GM19043 (cell line): Measurements from ENCODE around the gene FARP1.
"Not testable (repeated sequence)": the region's sequence is repeated elsewhere in the genome, so short reads cannot be mapped to it uniquely, and the experiment has no call there.

Source experiments
- ATAC-seq: cut with Tn5 transposase; IDR thresholded peaks from one replicate; pipeline ENCODE4 v1.9.1; 2021; ENCODE audit warnings: low read depth; ENCODE audit not compliant: unreplicated experiment

FARP1 gene

DNA sequence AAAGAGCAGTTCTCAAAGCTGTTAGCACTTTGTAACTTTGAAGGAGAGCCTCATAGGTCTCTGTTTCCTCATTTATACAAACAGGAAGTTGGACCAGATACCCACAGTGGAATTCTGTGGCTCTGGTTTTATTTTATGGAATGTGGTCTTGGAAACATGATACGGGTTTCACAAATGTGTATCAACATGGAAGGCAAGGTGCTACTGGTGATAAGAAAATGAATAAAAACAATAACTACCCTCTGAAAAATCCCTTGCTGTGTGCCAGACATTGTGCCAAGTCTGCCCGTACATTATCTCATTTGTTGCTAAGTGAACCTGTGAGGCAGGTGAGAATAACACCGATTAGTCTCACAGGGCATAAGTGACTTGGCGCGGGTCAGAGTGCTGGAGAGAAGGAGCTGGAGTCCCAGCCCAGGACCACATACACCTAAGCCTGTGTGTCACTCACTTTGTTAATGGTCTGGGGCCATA, 79.2 kb downstream of the FARP1 start:
- ATAC-seq, result no peak

DNA sequence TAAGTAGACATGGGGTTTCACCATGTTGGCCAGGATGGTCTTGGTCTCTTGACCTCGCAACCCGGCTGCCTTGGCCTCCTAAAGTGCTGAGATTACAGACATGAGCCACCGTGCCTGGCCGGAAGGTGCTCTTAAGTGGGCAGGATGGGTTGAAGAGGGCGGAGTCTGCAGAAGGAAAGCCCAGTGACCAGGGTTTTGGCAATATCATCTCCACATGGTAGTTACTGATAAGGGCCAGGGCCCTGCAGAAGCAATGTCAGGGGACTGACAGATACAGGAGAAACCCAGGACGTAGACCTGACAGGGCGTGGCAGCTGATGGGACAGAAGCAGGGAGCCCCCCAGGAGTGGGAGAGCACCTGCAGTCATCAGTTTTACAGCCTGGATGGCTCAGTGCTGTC, 79.9 kb downstream of the FARP1 start:
- no peak for ATAC-seq

DNA sequence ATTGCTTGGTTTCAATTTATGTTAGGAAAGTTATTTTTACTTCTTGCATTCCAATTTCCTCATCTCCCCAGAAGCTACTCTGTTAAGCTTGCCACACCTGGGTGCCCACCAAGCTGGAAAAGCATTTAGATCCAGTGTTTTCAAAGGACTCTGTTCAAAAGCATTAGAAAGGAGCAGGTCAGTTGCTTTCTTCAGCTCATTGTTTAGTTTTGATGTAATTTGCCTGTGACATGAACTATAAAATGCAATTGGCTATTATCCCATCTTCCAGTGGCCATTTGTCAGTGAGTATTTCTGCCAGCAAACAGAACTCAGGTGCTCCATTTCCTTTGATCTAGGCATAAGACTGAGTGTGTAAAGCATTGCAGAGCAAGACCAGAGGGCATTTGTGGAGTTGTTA, 80.8 kb downstream of the FARP1 start:
- ATAC-seq, result no peak

DNA sequence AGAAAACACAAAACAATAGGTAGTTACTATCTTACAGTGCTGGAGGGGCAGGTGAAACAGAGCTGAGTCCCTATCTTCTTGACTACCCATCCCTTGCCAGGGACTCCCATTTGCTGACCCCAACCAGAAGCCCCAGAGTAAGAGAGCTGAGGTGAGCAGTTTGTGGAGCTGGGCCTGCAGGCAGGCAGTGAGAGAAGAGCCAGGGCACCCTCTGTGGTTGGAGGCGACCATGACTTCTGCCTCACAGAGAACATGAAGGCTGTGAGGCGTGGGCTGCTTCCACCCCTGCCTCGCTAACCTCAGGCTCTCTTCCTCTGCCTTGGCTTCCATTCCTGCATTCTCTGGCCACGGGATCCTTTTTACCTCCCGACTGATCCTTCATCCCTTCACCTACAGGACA, 81.7 kb downstream of the FARP1 start:
- ATAC-seq, result no peak

DNA sequence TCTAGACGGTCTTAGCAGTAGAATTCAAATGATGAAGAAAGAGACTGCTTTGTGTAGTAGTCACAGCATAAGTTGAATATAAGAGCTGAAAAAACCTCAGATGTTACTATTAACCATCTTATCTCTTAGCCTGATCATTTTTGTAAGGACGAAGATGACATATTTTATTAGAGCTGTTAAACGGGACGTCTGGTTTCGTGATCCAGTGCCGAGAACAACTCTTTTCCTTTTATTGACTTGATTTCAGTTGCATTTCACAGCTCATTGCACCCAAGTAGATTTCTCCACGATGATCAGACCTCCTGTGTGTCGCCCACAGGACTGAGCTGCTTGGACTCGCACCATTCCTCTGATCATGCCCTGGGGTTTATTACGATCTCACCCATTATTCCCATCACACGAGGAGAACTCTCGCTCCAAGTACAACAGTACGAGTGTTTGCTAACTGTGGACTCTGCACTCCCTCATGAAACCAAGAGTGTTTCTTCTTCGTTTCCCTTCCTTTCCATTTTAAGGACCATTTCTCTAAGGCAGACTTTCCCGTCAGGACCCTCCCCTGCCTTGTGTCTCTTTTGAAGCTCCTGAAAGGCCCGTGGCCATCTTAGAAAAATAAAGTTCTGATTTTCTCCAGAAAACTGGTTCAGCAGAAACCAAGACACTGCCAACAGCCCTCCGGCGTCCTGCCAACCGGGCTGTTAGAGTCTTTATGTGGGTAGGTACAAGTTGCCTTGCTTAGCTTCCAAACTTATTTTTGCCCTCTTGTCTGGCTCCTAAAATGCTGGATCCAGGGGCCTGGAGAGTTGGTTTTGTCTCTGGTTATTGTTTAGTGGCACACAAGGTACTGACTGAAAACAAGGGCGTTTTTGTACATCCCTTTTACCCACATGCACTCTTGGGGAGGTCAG, 82.4 kb downstream of the FARP1 start:
- ATAC-seq, result no peak

DNA sequence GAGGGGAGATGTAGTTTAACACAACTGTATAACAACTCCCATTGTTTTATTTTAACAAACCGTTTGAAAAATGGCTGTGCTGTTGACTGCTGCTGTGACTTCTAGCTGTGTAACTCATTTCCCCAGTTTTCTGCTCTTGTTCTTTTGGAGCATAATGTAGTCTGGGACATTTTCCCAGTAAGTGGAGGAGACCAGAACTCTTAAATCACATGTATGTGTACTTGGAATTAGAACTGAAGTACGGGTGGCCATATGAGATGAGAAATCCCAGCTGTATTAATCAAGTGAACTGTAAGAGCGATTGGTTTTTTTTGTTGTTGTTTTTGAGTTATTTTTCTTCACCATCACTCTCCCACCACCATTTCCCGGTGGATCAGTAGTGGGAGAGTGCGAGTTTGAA, 83.6 kb downstream of the FARP1 start:
- no peak for ATAC-seq

DNA sequence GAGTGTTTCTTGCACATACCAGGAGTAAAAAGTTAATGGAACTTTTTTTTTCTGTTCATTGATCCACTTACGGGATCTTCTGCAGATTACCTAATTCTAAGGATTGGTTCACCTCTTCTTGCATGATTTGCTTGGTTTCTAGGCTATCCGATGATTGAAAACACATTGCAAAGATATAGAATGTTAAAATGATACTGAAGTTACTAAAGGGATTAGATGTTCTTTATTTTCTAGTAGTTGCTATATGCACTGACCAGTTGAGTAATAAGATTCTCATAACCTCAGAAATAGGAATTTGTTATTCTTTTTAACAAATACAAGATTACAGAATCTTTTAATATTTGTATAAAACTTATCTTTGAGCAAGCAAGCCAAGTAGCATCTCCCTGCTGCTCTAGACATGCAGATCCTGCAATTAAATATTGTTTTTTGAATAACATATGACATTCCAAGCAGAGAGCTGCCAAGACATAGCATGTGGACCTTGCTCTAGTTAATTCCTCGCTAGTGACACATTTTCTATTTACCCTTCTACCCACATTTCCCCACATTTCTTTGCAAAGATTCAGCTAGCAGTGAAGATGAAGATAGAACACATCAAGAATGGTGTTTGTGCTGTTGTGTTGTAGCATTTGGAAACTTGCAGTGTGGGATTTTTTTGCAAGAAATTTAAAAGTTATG, 85.9 kb downstream of the FARP1 start:
- no peak for ATAC-seq

DNA sequence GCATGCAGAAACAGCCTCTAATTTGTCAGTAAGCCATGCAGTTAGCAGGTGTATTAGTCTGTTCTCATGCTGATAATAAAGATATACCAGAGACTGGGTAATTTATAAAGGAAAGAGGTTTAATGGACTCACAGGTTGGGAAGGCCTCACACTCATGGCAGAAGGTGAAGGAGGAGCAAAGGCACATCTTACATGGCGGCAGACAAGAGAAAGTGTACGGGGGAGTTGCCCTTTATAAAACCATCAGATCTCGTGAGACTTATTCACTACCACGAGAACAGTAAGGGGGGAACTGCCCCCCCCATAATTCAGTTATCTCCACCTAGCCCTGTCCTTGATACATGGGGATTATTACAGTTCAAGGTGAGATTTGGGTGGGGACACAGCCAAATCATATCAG, 87.9 kb downstream of the FARP1 start:
- not testable (repeated sequence) for ATAC-seq

DNA sequence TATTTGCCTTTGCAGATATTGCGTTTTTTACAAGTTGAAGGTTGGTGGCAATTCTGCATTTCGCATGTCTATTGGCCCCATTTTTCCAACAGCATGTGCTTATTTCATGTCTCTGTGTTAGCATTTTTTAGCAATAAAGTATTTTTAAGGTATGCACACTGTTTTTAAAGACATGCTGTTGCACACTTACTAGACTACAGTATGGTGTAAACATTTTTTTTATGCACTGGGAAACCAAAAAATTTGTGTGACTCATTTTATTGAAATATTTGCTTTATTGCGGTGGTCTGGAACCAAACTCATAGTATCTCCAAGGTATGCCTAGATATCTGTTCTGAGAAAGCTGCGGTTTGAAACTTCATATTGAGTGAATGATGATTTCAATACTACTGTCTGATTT, 89.6 kb downstream of the FARP1 start:
- no peak for ATAC-seq

DNA sequence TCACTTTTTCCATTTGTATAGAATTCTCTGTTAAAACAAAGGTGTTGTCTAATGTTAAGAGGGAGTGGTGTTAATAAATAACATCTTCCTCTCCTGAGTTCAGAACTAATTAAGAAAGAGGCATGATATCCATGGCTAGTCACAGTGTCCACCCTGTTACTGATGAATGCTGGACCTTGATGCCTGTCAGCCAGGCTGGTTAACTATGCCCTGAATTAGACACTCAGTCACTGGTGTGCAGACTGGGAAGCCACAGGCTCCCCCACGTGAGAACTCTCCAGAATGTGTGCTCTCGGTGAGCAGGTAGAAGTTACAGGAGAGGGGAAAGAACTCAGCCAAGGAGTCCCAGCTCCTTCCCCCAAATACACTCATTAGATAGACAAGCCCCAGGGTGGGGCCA, 90.2 kb downstream of the FARP1 start:
- ATAC-seq, result no peak

DNA sequence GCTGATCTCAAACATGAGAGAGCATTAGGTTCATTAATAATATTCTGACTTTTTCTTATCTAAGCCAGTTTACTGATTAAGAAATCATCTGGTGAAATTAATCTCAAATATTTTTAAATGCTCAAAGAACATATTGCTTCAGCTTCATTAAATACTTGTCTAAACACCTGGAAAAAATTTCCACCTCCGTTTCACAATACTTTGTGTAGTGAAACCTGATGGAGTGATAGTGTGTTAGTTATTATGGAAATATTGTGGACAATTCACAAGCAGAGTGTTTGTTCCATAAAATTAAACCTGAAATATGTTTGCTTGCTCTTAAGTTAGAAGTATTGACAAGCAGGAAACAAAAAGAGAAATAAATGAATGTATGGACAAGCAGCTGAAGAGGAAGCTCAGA, 91.5 kb downstream of the FARP1 start:
- no peak for ATAC-seq

DNA sequence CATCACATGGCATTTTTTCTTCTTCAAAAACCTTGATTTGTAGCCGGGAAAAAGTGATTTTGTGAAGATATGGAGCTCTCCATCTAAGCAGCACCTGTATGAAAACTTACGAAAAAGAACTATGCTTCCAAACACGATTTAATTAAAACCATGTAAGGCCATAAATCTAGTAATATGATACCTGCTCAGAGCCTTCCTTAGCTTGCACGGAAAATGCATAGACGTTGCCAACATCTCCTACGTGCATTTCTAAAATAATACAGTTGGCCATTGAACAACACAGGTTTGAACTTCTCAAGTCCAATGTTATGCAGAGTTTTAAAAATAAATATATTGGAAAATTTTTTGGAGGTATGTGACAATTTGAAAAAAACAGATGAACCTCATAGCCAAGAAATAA, 93.3 kb downstream of the FARP1 start:
- ATAC-seq, result no peak

DNA sequence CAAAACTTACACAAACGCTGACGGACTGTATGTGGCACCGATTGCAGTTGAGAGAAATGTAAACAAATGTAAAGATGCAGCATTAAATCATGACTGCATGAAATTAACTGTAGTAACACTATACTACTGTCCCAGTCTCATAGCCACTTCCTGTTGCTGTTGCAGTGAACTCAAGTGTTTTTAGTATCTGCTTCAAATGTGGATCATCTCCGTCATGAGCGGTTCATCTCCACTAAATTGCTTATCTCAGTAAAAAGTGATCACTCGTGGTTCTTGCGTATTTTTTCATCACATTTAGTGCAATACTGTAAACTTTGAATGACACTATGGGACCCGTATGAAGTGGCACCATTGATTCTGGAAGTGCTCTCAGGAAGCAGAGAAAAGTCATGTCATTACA, 94.4 kb downstream of the FARP1 start:
- no peak for ATAC-seq

DNA sequence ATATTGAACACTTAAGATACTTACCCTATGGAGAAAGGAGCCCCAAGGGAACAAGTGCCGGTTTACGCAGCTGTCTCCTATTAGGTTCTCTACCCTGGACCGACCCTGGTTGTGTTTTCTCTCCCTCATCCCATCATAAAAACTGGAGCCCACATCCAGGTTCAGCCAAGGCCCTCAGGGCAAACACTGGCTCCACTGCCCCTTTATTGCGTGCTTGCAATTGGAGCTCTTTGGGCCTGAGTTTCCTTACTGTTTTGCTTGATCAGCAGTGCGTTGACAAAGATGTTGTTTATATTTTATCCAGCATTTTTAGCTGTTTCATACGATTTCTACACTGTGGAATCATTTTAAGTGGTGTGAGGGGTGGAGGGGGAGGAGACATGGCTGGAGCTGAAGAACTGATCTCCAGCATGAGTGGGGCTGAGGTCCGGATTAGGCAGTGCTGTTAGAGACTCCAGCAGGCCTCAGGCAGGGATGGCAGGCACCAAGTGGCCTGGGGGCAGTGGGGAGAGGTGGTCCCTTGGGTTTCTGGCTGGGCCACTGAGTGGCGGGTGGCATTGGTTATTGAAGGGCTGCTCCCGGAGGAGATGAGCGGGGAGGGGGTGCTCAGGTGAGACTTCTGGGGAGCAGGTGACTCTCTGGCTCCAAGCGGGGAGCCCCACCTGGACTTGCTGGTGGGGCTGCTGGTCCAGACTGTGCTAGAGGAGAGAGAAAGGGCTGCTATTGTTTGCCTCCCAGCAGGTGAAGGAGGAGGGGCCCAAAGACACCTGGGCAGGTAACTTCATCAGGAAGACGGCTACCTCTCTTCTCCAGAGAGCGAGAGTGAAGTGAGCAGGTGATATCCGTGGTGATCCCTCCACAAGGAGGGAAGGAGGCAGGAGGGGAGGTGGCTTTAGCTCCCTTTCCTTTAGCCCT, 96.5 kb downstream of the FARP1 start:
- ATAC-seq, result no peak

DNA sequence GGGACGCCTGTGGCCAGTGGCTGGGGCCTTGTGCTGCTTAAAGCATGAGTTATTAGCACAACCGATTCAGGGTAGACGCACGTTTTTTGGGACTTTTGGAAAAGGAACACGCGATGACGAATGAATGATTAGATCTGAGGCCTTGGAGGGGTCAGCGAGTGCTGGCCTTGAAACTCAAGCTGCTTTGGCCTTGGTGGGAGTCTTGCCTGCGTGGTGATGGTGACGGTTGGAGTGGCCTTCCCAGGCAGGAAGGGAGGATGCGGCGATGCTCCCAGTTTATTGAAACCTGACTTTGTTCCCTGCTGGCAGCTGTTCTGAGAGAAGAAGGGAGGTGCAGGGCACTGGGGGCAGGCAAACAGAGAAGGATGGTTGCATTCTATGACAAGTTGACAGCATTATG, 97.2 kb downstream of the FARP1 start:
- no peak for ATAC-seq

DNA sequence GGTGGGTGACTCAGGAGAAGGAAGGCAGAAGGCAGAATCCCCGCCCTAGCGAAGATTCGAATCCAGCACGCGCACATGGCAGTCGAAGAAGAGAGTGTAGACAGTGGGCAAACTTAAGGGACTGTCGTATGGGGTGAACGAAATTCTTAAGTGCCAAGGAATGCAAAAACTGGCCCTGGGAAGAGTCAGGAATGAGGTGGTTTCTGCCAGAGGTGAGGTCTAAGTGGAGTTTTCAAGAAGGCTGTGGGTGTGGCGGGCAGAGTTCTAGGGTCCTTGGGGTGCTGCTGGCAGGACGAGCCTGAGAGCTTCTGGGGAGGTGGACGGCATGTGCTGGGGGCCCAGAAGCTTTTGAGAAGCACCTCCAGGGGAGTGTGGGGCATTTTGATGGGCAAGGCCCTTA, 98.1 kb downstream of the FARP1 start:
- no peak for ATAC-seq

DNA sequence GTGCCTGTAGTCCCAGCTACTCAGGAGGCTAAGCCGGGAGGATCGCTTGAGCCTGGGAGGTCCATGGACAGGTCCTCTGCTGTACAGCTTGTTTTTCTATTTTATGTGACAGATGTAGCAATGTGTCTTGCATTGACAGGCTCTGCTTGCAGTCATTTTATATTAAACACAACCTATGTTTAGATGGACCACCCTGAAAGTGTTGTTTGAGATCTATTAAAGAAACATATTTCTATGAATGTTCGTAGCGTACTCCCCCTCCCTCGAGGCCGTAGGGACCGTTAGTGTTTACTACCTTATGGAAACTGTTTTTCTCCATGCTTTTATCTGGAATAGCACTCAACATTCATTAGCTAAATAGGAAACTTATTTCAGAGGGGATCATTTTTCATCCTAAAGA, 99.1 kb downstream of the FARP1 start:
- no peak for ATAC-seq

DNA sequence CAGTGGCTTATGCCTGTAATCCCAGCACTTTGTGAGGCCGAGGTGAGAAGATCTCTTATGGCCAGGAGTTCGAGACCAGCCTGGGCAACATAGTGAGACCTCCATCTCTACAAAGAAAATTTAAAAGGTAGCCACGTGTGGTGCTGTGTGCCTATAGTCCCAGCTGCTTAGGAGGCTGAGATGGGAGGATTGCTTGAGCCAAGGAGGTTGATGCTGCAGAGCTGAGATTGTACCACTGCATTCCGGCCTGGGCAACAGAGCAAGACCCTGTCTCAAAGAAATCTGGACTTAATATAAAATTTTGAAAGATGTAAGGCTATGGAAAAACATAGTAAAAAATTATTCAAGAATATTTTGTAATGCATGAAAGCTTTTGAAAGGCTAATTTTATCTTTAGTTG, 99.5 kb downstream of the FARP1 start:
- no peak for ATAC-seq

DNA sequence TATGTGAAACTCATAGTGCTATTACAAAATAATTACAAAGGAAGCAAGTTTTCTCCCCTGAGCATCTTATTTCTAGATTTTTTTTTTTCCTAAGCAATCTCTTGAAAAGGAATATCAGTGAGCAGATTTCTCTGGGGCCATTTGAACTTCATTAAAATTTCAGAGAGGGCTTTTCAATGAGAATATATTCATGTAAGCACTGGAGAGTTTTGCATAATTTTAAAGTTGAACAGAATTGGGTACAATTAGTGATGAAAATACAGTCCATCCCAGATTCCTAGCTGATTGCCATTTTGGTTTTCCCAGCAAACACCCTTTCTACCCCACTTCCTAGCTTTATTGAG, 101.0 kb downstream of the FARP1 start:
- no peak for ATAC-seq

DNA sequence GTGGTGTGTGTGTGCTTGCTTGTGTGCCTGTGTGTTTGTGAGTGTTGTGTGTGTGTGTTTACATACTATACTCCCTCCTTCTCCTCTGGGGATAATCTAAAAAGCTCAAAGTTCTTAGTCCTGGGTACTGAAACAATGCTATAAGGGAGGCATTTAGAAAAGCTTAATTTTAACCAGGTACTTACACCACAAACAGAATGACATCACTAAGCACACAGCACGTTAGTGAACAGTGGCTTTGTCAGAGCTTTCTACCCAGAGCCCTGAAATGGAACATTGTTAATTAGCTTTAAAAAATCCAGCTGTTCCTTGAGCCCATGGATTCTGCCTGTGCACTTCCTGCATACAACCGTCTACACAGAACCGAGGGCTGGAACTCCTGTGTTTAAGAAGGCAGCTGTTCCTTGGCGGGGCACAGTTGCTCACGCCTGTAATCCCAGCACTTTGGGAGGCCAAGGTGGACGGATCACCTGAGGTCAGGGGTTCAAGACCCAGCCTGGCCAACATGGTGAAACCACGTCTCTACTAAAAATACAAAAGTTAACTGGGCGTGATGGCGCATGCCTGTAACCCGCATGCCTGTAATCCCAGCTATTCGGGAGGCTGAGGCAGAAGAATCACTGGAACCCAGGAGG, 103.8 kb downstream of the FARP1 start:
- no peak for ATAC-seq

DNA sequence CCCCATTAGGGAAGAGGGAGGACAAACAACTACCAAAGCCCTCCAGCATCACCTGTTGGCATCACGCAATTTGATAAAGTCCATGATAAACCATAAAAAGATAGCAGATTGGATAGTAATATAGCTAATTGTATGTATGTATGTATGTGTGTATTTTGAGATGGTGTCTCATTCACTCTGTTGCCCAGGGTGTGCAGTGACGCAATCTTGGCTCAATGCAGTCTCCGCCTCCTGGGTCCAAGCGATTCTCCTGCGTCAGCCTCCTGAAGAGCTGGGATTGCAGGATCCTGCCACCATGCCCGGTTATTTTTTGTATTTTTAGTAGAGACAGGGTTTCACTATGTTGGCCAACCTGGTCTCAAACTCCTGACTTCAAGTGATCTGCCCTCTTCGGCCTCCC, 108.8 kb downstream of the FARP1 start:
- no peak for ATAC-seq
